ENCODE results near the gene UBE2G2.

Gene UBE2G2

GRCh38 chr21:44780137-44780502, 21.5 kb downstream of the UBE2G2 start:
- no peak for DNase-seq (ENCODE audit: low read depth)
- H3K4me3 ChIP-seq (ENCODE audit: low read depth, low read length) = no peak overlapping the region
- TF ChIP-seq CTCF (IDR thresholded peaks at IDR 0.05; ENCODE audit: low read depth, low read length) (no peak), MAX (IDR thresholded peaks at IDR 0.05; ENCODE audit: low read depth, low read length) (no peak), MYC (IDR thresholded peaks at IDR 0.05; ENCODE audit: low read depth, low read length) (no peak), POLR2A (IDR thresholded peaks at IDR 0.05; ENCODE audit: extremely low read depth, insufficient read length) (no peak)

- DNase-seq (ENCODE audit: low read depth) = no peak
- no peak overlapping the region for H3K4me3 ChIP-seq (ENCODE audit: low read depth, low read length)
- TF ChIP-seq CTCF (IDR thresholded peaks at IDR 0.05; ENCODE audit: low read depth, low read length) (no peak), MYC (IDR thresholded peaks at IDR 0.05; ENCODE audit: low read depth, low read length) (no peak), MAX (IDR thresholded peaks at IDR 0.05; ENCODE audit: low read depth, low read length) (no peak), POLR2A (IDR thresholded peaks at IDR 0.05; ENCODE audit: extremely low read depth, insufficient read length) (no peak)
These were observed 22.0 kb downstream of the UBE2G2 start for GRCh38 chr21:44779417-44780136.

GRCh38 chr21:44778983-44779382, 22.6 kb downstream of the UBE2G2 start:
- DNase-seq (ENCODE audit: low read depth) = no peak
- TF ChIP-seq MYC (IDR thresholded peaks at IDR 0.05; ENCODE audit: low read depth, low read length) (no peak), POLR2A (IDR thresholded peaks at IDR 0.05; ENCODE audit: extremely low read depth, insufficient read length) (no peak), CTCF (IDR thresholded peaks at IDR 0.05; ENCODE audit: low read depth, low read length) (no peak), MAX (IDR thresholded peaks at IDR 0.05; ENCODE audit: low read depth, low read length) (no peak)

GRCh38 chr21:44778499-44778911, 23.1 kb downstream of the UBE2G2 start:
- H3K4me3 ChIP-seq (ENCODE audit: low read depth, low read length) = no peak overlapping the region
- TF ChIP-seq MYC (IDR thresholded peaks at IDR 0.05; ENCODE audit: low read depth, low read length) (no peak), MAX (IDR thresholded peaks at IDR 0.05; ENCODE audit: low read depth, low read length) (no peak), CTCF (IDR thresholded peaks at IDR 0.05; ENCODE audit: low read depth, low read length) (no peak), POLR2A (IDR thresholded peaks at IDR 0.05; ENCODE audit: extremely low read depth, insufficient read length) (no peak)
- no peak for DNase-seq (ENCODE audit: low read depth)

More at GRCh38 chr21:44778983-44779382, 22.6 kb downstream of the UBE2G2 start:
- H3K4me3 ChIP-seq (ENCODE audit: low read depth, low read length) = no peak overlapping the region

GRCh38 chr21:44778094-44778493, 23.5 kb downstream of the UBE2G2 start:
- DNase-seq (ENCODE audit: low read depth) = no peak
- TF ChIP-seq MAX (IDR thresholded peaks at IDR 0.05; ENCODE audit: low read depth, low read length) (no peak), CTCF (IDR thresholded peaks at IDR 0.05; ENCODE audit: low read depth, low read length) (no peak), POLR2A (IDR thresholded peaks at IDR 0.05; ENCODE audit: extremely low read depth, insufficient read length) (no peak), MYC (IDR thresholded peaks at IDR 0.05; ENCODE audit: low read depth, low read length) (no peak)
- no peak overlapping the region for H3K4me3 ChIP-seq (ENCODE audit: low read depth, low read length)

Measured in NB4 (cell line).